Transverse colon (tissue), 3 donors: ENCODE data around the gene DLG2.

ENCODE experiments used
- POLR2A ChIP-seq: fragments of 450-650 bp; IDR thresholded peaks from one replicate; pipeline ENCODE4 v1.6.1; 2016; ENCODE audit warnings: antibody characterized with exemption, mild to moderate bottlenecking, moderate library complexity
- TF ChIP-seq, protein P1 (sequence below), 5 experiments: fragments of 200-600 bp in 3 of 5; fragments of 450-650 bp in 2 of 5; sonication (generic) in 3 of 5; IDR thresholded peaks; 1 replicate in 2 of 5; 2 replicates in 3 of 5; pipeline ENCODE4 v1.5.1; 2016 to 2017; ENCODE audit warnings: antibody characterized with exemption in 5 of 5, inconsistent platforms in 3 of 5, mild to moderate bottlenecking in 2 of 5, moderate library complexity in 1 of 5

DNA sequence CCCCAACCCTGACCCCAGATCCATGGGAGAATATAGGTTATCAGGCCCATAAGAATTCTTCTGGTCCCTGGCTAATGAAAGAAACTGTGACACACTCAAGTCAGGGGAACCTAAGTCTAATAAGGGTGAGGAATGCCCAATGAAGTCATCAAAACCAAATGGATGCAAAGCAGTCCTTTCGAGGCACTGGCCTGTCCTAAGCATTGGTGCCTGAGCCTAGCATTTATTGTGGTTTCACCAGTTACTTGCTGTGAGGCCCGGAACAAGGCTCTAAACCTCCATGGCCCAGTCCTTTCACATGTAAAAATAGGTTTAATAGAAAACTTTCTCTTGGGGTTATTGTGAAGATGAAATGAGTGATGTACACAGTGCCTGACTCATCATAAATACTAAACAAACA is 712.6 kb downstream of the DLG2 start:
- TF ChIP-seq, protein P1, sequence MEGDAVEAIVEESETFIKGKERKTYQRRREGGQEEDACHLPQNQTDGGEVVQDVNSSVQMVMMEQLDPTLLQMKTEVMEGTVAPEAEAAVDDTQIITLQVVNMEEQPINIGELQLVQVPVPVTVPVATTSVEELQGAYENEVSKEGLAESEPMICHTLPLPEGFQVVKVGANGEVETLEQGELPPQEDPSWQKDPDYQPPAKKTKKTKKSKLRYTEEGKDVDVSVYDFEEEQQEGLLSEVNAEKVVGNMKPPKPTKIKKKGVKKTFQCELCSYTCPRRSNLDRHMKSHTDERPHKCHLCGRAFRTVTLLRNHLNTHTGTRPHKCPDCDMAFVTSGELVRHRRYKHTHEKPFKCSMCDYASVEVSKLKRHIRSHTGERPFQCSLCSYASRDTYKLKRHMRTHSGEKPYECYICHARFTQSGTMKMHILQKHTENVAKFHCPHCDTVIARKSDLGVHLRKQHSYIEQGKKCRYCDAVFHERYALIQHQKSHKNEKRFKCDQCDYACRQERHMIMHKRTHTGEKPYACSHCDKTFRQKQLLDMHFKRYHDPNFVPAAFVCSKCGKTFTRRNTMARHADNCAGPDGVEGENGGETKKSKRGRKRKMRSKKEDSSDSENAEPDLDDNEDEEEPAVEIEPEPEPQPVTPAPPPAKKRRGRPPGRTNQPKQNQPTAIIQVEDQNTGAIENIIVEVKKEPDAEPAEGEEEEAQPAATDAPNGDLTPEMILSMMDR (IDR thresholded peaks at IDR 0.05), result no peak
- TF ChIP-seq POLR2A, result no peak
